ENCODE measurements around the gene B4GALNT3. TPM values are rescaled to one million over a fixed set of nuclear protein-coding genes. Genes with fewer than 3 reads are reported as not detected.

B4GALNT3 gene
- total RNA-seq, 4 donors from 2014 or later = 30.7 to 66.2 (median 35.0) TPM

DNA sequence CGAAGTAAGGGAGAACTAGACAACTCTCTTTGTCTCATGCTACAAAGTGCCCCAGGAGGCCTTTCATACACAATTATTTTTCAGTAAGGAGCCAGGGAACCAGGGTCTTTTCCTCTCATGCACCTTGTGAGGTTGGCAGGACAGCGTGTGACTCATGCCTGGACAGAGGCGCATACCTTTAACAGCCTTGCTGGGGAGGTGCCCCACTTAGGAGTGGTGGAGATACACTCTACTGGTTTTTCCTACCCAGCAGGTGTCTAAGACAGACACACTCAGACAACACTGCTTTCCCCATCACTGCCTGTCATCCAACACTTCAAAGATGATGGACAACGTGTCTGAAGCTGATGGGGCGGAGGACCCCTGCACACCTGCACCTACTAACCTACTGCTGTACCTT, 49.1 kb downstream of the B4GALNT3 start:
- Histone ChIP-seq H3K36me3 (no peaks in the 10 kb centered on the region), H3K9me3 (no peaks in the 10 kb centered on the region), H3K27ac (peak overlapping the region; percentile 74), H3K4me3 (no peak overlapping the region), H3K4me1 (peaks cover 27% of the 10 kb centered on the region), H3K27me3 (no peaks in the 10 kb centered on the region)
- DNase-seq (ENCODE audit: low spot score in 2 of 2) = no peak
- no peak for TF ChIP-seq POLR2A (IDR thresholded peaks at IDR 0.05)
- no peak for TF ChIP-seq EP300 (IDR thresholded peaks at IDR 0.05)
- no peak for TF ChIP-seq POLR2AphosphoS5 (IDR thresholded peaks at IDR 0.05)
- no peak for TF ChIP-seq CTCF (IDR thresholded peaks at IDR 0.05)
- WGBS = 59% methylated on average over 5 of the region's 5 CpGs

- peak overlapping the region; percentile 74 for H3K27ac ChIP-seq
- TF ChIP-seq POLR2A (IDR thresholded peaks at IDR 0.05) (no peak), POLR2AphosphoS5 (IDR thresholded peaks at IDR 0.05) (no peak), CTCF (IDR thresholded peaks at IDR 0.05) (no peak), EP300 (IDR thresholded peaks at IDR 0.05) (no peak)
- WGBS = 35% methylated on average over 5 of the region's 5 CpGs
- H3K4me3 ChIP-seq = no peak overlapping the region
- no peaks in the 10 kb centered on the region for H3K36me3 ChIP-seq
- H3K9me3 ChIP-seq = no peaks in the 10 kb centered on the region
- no peaks in the 10 kb centered on the region for H3K27me3 ChIP-seq
- H3K4me1 ChIP-seq = peaks cover 27% of the 10 kb centered on the region
- no peak for DNase-seq (ENCODE audit: low spot score in 2 of 2)
Observed at GRCh38 chr12:509500-509899, 49.8 kb downstream of the B4GALNT3 start.

- WGBS = 32% methylated on average over 12 of the region's 12 CpGs
- no peak for TF ChIP-seq POLR2AphosphoS5 (IDR thresholded peaks at IDR 0.05)
- no peak for TF ChIP-seq POLR2A (IDR thresholded peaks at IDR 0.05)
- TF ChIP-seq CTCF (IDR thresholded peaks at IDR 0.05) = no peak
- no peak for TF ChIP-seq EP300 (IDR thresholded peaks at IDR 0.05)
- Histone ChIP-seq H3K27me3 (no peaks in the 10 kb centered on the region), H3K36me3 (no peaks in the 10 kb centered on the region), H3K4me3 (no peak overlapping the region), H3K9me3 (no peaks in the 10 kb centered on the region), H3K4me1 (peaks cover 27% of the 10 kb centered on the region), H3K27ac (peak overlapping the region; percentile 74)
- DNase-seq (ENCODE audit: low spot score in 2 of 2) = no peak
Observed at GRCh38 chr12:510071-510825, 50.5 kb downstream of the B4GALNT3 start.

GRCh38 chr12:512933-513332, 53.2 kb downstream of the B4GALNT3 start:
- Histone ChIP-seq H3K27me3 (no peaks in the 10 kb centered on the region), H3K36me3 (no peaks in the 10 kb centered on the region), H3K4me3 (no peak overlapping the region), H3K9me3 (no peaks in the 10 kb centered on the region), H3K27ac (no peak overlapping the region), H3K4me1 (peaks cover 27% of the 10 kb centered on the region)
- TF ChIP-seq CTCF (IDR thresholded peaks at IDR 0.05) (no peak), EP300 (IDR thresholded peaks at IDR 0.05) (no peak), POLR2A (IDR thresholded peaks at IDR 0.05) (no peak), POLR2AphosphoS5 (IDR thresholded peaks at IDR 0.05) (no peak)
- DNase-seq (ENCODE audit: low spot score in 2 of 2) = no peak
- WGBS = 88% methylated on average over 6 of the region's 6 CpGs

- H3K27ac ChIP-seq = no peak overlapping the region
- no peaks in the 10 kb centered on the region for H3K36me3 ChIP-seq
- DNase-seq (ENCODE audit: low spot score in 2 of 2) = no peak
- 73% methylated on average over 7 of the region's 7 CpGs for WGBS
- peaks cover 27% of the 10 kb centered on the region for H3K4me1 ChIP-seq
- no peak for TF ChIP-seq POLR2AphosphoS5 (IDR thresholded peaks at IDR 0.05)
- TF ChIP-seq EP300 (IDR thresholded peaks at IDR 0.05) = no peak
- TF ChIP-seq CTCF (IDR thresholded peaks at IDR 0.05) = no peak
- no peak for TF ChIP-seq POLR2A (IDR thresholded peaks at IDR 0.05)
- no peak overlapping the region for H3K4me3 ChIP-seq
- H3K27me3 ChIP-seq = no peaks in the 10 kb centered on the region
- no peaks in the 10 kb centered on the region for H3K9me3 ChIP-seq
Observed at GRCh38 chr12:513446-513845, 53.7 kb downstream of the B4GALNT3 start.
